GM10266 (cell line): Measurements from ENCODE around the gene KCNK4.

Source experiments
- DNase-seq: peaks from one replicate; pipeline ENCODE4 v3.0.0; 2012; ENCODE audit errors: extremely low spot score
- TF ChIP-seq, protein P1 (sequence below): IDR thresholded peaks from 2 replicates; pipeline ENCODE4 v1.5.1; 2012; ENCODE audit warnings: mild to moderate bottlenecking, low read depth; ENCODE audit not compliant: control insufficient read depth, insufficient read depth; ENCODE audit errors: missing control alignments

The KCNK4 gene

GRCh38 chr11:64316672-64317324, 25.7 kb downstream of the KCNK4 start:
- no peak for DNase-seq
- TF ChIP-seq, protein P1, sequence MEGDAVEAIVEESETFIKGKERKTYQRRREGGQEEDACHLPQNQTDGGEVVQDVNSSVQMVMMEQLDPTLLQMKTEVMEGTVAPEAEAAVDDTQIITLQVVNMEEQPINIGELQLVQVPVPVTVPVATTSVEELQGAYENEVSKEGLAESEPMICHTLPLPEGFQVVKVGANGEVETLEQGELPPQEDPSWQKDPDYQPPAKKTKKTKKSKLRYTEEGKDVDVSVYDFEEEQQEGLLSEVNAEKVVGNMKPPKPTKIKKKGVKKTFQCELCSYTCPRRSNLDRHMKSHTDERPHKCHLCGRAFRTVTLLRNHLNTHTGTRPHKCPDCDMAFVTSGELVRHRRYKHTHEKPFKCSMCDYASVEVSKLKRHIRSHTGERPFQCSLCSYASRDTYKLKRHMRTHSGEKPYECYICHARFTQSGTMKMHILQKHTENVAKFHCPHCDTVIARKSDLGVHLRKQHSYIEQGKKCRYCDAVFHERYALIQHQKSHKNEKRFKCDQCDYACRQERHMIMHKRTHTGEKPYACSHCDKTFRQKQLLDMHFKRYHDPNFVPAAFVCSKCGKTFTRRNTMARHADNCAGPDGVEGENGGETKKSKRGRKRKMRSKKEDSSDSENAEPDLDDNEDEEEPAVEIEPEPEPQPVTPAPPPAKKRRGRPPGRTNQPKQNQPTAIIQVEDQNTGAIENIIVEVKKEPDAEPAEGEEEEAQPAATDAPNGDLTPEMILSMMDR = no peak

GRCh38 chr11:64317325-64317960, 26.3 kb downstream of the KCNK4 start, which contains the start of gene TRMT112:
Gene TRMT112, minus strand, starts transcription at chr11:64317559. Its CDS starts 33 bp downstream, at chr11:64317526.
- peak; percentile 96 for DNase-seq
- TF ChIP-seq, protein P1 = no peak

DNA sequence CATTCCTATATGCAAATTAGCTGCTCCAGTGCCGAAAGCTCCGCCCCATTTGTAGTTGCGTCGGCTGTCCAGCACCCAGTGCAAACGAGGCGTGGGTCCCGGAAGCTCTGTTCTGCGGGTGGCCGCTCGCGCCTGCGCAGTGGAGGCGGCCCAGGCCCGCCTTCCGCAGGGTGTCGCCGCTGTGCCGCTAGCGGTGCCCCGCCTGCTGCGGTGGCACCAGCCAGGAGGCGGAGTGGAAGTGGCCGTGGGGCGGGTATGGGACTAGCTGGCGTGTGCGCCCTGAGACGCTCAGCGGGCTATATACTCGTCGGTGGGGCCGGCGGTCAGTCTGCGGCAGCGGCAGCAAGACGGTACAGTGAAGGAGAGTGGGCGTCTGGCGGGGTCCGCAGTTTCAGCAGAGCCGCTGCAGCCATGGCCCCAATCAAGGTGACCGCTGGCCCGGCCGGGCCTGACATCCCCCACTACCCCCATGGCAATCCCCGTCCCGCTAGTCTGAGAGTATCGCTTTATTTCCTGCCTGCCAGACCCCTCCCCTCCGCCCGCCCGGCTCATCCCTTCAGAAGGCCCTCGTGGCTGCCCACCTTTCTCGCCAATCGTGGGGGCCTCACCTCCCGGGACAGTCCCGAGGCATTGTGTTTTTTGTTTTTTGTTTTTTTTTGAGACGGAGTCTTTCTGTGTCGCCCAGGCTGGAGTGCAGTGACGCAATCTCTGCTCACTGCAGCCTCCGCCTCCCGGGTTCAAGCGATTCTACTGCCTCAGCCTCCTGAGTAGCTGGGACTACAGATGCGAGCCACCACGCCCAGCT, 27.1 kb downstream of the KCNK4 start, which contains the start of gene PRDX5:
TSS of gene PRDX5 (plus strand) at position 161 of the 805 bp plus-strand sequence. CDS start at position 256, 95 bp downstream.
- TF ChIP-seq, protein P1 = peak; percentile 75
- DNase-seq = peak; percentile 96

- TF ChIP-seq, protein P1 = no peak
- DNase-seq = no peak
Observed at GRCh38 chr11:64318766-64319761, 28.0 kb downstream of the KCNK4 start.

DNA sequence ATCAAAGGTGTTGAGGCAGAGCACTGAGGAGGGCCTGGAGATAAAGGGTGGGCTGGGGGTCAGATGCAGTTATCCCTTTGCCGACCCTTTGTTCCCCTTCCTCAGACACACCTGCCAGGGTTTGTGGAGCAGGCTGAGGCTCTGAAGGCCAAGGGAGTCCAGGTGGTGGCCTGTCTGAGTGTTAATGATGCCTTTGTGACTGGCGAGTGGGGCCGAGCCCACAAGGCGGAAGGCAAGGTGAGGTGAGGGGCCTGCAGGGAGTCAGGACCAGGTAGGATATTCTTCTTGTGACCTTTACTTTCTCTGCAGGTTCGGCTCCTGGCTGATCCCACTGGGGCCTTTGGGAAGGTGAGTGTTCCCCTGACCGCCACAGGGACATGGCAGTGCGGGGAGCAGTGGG, 29.5 kb downstream of the KCNK4 start:
- TF ChIP-seq, protein P1 = no peak
- DNase-seq = no peak

GRCh38 chr11:64321026-64321425, 29.9 kb downstream of the KCNK4 start:
- no peak for DNase-seq

More at GRCh38 chr11:64321026-64321425, 29.9 kb downstream of the KCNK4 start:
- TF ChIP-seq, protein P1 = no peak
